ENCODE data around the gene PCYT2. TPM values are rescaled to one million over a fixed set of nuclear protein-coding genes. Genes with fewer than 3 reads are reported as not detected.

The PCYT2 gene
- total RNA-seq, 4 donors from 2014 or later, result 27.4 to 38.7 (median 33.3) TPM

- DNase-seq (ENCODE audit: extremely low spot score), result no peak
- TF ChIP-seq POLR2AphosphoS5 (IDR thresholded peaks at IDR 0.05) (no peak), POLR2A (IDR thresholded peaks at IDR 0.05; ENCODE audit: low read depth) (no peak), CTCF (IDR thresholded peaks at IDR 0.05) (no peak)
These were observed 33.6 kb downstream of the PCYT2 start for GRCh38 chr17:81877569-81877968.

GRCh38 chr17:81871387-81872230 is 39.6 kb downstream of the PCYT2 start:
- DNase-seq (ENCODE audit: extremely low spot score), result peak; percentile 98
- H3K27ac ChIP-seq (replicated peaks in 1 of 4), result peak overlapping the region; percentile 97 to 99 (median 99)
- 1% methylated on average over 27 of the region's 86 CpGs for WGBS
- intact Hi-C loops (cut with DNase I), result loop anchor here (5.0 kb wide), 1 partner anchor 39 kb away; the partner anchor contains the start of gene MCRIP1
- no peaks in the 10 kb centered on the region for H3K9me3 ChIP-seq
- peak overlapping the region; percentile 91 to 99 (median 95) for H3K4me3 ChIP-seq
- no peaks in the 10 kb centered on the region for H3K27me3 ChIP-seq
- TF ChIP-seq EP300 (IDR thresholded peaks at IDR 0.05) (no peak), POLR2A (IDR thresholded peaks at IDR 0.05; ENCODE audit: low read depth) (peak; percentile 98), POLR2AphosphoS5 (IDR thresholded peaks at IDR 0.05) (peak; percentile 99 to 100), CTCF (IDR thresholded peaks at IDR 0.05) (peak; percentile 30 to 58 (median 45))
- H3K4me1 ChIP-seq, result peaks cover 41 to 61% (median 53%) of the 10 kb centered on the region in 4 donors
- peaks cover 17 to 28% (median 25%) of the 10 kb centered on the region in 4 donors for H3K36me3 ChIP-seq

More at GRCh38 chr17:81877569-81877968, 33.6 kb downstream of the PCYT2 start:
- no peak overlapping the region for H3K4me3 ChIP-seq
- H3K4me1 ChIP-seq, result peaks cover 4 to 9% (median 7%) of the 10 kb centered on the region in 4 donors
- no peaks in the 10 kb centered on the region for H3K9me3 ChIP-seq
- intact Hi-C loops (cut with DNase I), result no loop called here
- 98% methylated on average over 5 of the region's 5 CpGs for whole genome bisulfite sequencing
- no peaks in the 10 kb centered on the region for H3K27me3 ChIP-seq
- no peak overlapping the region for H3K27ac ChIP-seq (replicated peaks in 1 of 4)
- H3K36me3 ChIP-seq, result peaks cover 2 to 34% (median 23%) of the 10 kb centered on the region in 4 donors

GRCh38 chr17:81870981-81871386 is 40.2 kb downstream of the PCYT2 start, which contains the start of gene ARHGDIA:
TSS of gene ARHGDIA (minus strand) at chr17:81871337. CDS start at chr17:81869930, 1,407 bp downstream.
- DNase-seq (ENCODE audit: extremely low spot score), result no peak
- Histone ChIP-seq H3K4me1 (peaks cover 47 to 67% (median 59%) of the 10 kb centered on the region in 4 donors), H3K36me3 (peaks cover 17 to 31% (median 29%) of the 10 kb centered on the region in 4 donors), H3K4me3 (peak within 1 kb of the TSS; percentile 91 to 99 (median 95)), H3K9me3 (no peaks in the 10 kb centered on the region), H3K27me3 (no peaks in the 10 kb centered on the region), H3K27ac (replicated peaks in 1 of 4) (peak within 1 kb of the TSS; percentile 97 to 99 (median 99))
- intact Hi-C loops (cut with DNase I), result loop anchor here (5.0 kb wide), 1 partner anchor 39 kb away; the partner anchor contains the start of gene MCRIP1
- WGBS, result 1% methylated on average over 15 of the region's 64 CpGs
- TF ChIP-seq POLR2AphosphoS5 (IDR thresholded peaks at IDR 0.05) (no peak), EP300 (IDR thresholded peaks at IDR 0.05) (no peak), CTCF (IDR thresholded peaks at IDR 0.05) (no peak), POLR2A (IDR thresholded peaks at IDR 0.05; ENCODE audit: low read depth) (no peak)

- intact Hi-C loops (cut with DNase I), result loop anchor here (5.0 kb wide), 1 partner anchor 38 kb away; the partner anchor contains the start of gene MCRIP1
- TF ChIP-seq POLR2A (IDR thresholded peaks at IDR 0.05; ENCODE audit: low read depth) (no peak), POLR2AphosphoS5 (IDR thresholded peaks at IDR 0.05) (peak in 1 of 2 donors; percentile 8)
- WGBS, result 0% methylated on average over 1 of the region's 65 CpGs
- no peak for DNase-seq (ENCODE audit: extremely low spot score)
- Histone ChIP-seq H3K4me3 (peak overlapping the region; percentile 91 to 99 (median 95)), H3K36me3 (peaks cover 17 to 37% (median 33%) of the 10 kb centered on the region in 4 donors), H3K27ac (replicated peaks in 1 of 4) (peak overlapping the region; percentile 97 to 99 (median 99)), H3K27me3 (no peaks in the 10 kb centered on the region), H3K4me1 (peaks cover 51 to 74% (median 64%) of the 10 kb centered on the region in 4 donors), H3K9me3 (no peaks in the 10 kb centered on the region)
These were observed 40.8 kb downstream of the PCYT2 start for GRCh38 chr17:81870131-81870980.

Data from esophagus muscularis mucosa (tissue), 4 donors.